ENCODE data around the gene CREB3L2.
"Not testable (repeated sequence)": the region's sequence is repeated elsewhere in the genome, so short reads cannot be mapped to it uniquely, and the experiment has no call there.

GRCh38 chr7:137982394-137982793 is 19.5 kb downstream of the CREB3L2 start:
- not testable (repeated sequence) for TF ChIP-seq CTCF (conservative IDR thresholded peaks at IDR 0.05); EZH2 (IDR thresholded peaks at IDR 0.05; ENCODE audit: low read depth)

All from PC-9 (cell line).